ENCODE results near the gene MINK1. TPM values are rescaled to one million over a fixed set of nuclear protein-coding genes. Genes with fewer than 3 reads are reported as not detected.
A peak's percentile ranks its signal among the peaks of the same experiment; 100 is the strongest.

Gene MINK1
- total RNA-seq, 1 donor from 2014 or later: 63.2 TPM

DNA sequence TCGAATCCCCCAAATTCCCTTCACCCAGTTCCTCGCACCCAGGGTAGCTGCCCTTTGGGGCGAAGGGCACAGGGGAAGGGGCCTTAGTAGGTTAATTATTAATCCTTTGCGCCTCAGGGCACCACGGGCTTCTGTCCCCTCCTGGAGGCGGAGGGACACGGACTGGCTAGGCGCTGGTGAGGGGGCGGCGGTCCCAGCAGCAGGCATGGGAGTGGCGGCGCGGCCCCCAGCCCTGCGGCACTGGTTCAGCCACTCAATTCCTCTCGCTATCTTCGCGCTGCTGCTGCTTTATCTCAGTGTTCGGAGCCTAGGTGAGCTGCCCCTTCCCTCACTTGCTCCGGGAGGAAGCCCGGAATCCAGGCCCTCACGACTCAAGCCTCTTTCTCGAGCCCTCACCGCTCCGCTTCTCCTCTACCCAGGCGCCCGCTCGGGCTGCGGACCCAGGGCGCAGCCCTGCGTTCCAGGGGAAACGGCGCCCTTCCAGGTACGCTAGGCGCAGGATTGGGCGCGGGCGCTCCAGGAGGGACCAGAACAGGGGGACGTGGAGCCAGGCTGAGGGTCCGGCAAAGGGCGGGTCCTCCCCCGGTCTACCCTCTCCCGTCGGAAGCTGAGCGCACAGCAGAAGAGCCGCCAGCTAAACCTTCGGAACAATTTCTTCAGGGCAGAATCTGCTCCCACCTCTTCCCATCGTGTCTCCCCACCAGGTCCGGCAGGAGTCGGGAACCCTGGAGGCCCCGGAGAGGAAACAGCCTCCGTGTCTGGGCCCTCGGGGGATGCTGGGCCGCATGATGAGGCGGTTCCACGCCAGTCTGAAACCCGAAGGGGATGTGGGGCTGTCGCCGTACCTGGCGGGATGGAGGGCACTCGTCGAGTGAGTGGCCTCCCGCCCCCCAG is 44.1 kb upstream of the MINK1 start, which contains the start of gene GLTPD2:
TSS of gene GLTPD2 (plus strand) at position 158 of the 894 bp plus-strand sequence. CDS start at position 206, 48 bp downstream.
- Histone ChIP-seq H3K4me2 (ENCODE audit: low read length) (peak within 1 kb of the TSS; percentile 89), H4K20me1 (ENCODE audit: insufficient read depth, low read length) (no peaks in the 10 kb centered on the region), H3K4me3 (ENCODE audit: insufficient read depth, low read depth, low read length) (peak within 1 kb of the TSS; percentile 60), H3K27ac (ENCODE audit: low read depth, low read length) (no peak within 1 kb of the TSS), H3K9ac (ENCODE audit: low read length) (peak within 1 kb of the TSS; percentile 78), H3K79me2 (ENCODE audit: insufficient read depth, low read length) (no peaks in the 10 kb centered on the region), H3K27me3 (ENCODE audit: insufficient read depth, low read length) (peaks cover 26% of the 10 kb centered on the region), H3K36me3 (ENCODE audit: insufficient read depth, low read length) (no peaks in the 10 kb centered on the region), H2AFZ (ENCODE audit: low read depth, low read length) (peak within 1 kb of the TSS; percentile 86), H3K9me3 (ENCODE audit: insufficient read depth, low read depth, low read length) (no peaks in the 10 kb centered on the region), H3K4me1 (ENCODE audit: insufficient read depth, low read length) (peaks cover 23% of the 10 kb centered on the region)
- FAIRE-seq (no peak), DNase-seq (ENCODE audit: low read depth) (no peak)
- Mint-ChIP-seq H3K4me3 (ENCODE audit: unreplicated experiment) (peak within 1 kb of the TSS; percentile 81), H3K36me3 (ENCODE audit: low read depth, unreplicated experiment) (no peaks in the 10 kb centered on the region), H3K9me3 (ENCODE audit: unreplicated experiment) (peaks cover 2% of the 10 kb centered on the region), H3K4me1 (ENCODE audit: low read depth, unreplicated experiment) (no peaks in the 10 kb centered on the region), H3K27ac (ENCODE audit: unreplicated experiment) (no peak within 1 kb of the TSS), H3K27me3 (ENCODE audit: low read depth, unreplicated experiment) (peaks cover 5% of the 10 kb centered on the region)
- peak; percentile 71 for TF ChIP-seq EZH2 (IDR thresholded peaks at IDR 0.05; ENCODE audit: insufficient read depth, low read length)
- TF ChIP-seq, protein P1, sequence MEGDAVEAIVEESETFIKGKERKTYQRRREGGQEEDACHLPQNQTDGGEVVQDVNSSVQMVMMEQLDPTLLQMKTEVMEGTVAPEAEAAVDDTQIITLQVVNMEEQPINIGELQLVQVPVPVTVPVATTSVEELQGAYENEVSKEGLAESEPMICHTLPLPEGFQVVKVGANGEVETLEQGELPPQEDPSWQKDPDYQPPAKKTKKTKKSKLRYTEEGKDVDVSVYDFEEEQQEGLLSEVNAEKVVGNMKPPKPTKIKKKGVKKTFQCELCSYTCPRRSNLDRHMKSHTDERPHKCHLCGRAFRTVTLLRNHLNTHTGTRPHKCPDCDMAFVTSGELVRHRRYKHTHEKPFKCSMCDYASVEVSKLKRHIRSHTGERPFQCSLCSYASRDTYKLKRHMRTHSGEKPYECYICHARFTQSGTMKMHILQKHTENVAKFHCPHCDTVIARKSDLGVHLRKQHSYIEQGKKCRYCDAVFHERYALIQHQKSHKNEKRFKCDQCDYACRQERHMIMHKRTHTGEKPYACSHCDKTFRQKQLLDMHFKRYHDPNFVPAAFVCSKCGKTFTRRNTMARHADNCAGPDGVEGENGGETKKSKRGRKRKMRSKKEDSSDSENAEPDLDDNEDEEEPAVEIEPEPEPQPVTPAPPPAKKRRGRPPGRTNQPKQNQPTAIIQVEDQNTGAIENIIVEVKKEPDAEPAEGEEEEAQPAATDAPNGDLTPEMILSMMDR (IDR thresholded peaks at IDR 0.05; ENCODE audit: insufficient read depth, low read depth, low read length): no peak

DNA sequence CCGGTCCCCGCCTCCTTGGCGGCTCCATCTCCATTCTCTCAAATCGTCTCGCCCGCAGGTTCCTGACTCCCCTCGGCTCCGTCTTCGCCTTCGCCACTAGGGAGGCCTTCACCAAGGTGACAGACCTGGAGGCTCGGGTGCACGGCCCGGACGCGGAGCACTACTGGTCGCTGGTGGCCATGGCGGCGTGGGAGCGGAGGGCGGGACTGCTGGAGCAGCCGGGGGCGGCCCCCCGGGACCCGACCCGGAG is 43.5 kb upstream of the MINK1 start:
- H3K27me3 Mint-ChIP-seq (ENCODE audit: low read depth, unreplicated experiment): peaks cover 5% of the 10 kb centered on the region
- no peak for FAIRE-seq
- H3K9me3 ChIP-seq (ENCODE audit: insufficient read depth, low read depth, low read length): no peaks in the 10 kb centered on the region
- H3K4me1 ChIP-seq (ENCODE audit: insufficient read depth, low read length): peaks cover 23% of the 10 kb centered on the region
- DNase-seq (ENCODE audit: low read depth): no peak
- H3K9ac ChIP-seq (ENCODE audit: low read length): peak overlapping the region; percentile 78
- H3K79me2 ChIP-seq (ENCODE audit: insufficient read depth, low read length): no peaks in the 10 kb centered on the region
- peaks cover 21% of the 10 kb centered on the region for H3K27me3 ChIP-seq (ENCODE audit: insufficient read depth, low read length)
- H3K27ac Mint-ChIP-seq (ENCODE audit: unreplicated experiment): no peak overlapping the region
- peak overlapping the region; percentile 86 for H2AFZ ChIP-seq (ENCODE audit: low read depth, low read length)
- H3K27ac ChIP-seq (ENCODE audit: low read depth, low read length): no peak overlapping the region
- H3K4me3 ChIP-seq (ENCODE audit: insufficient read depth, low read depth, low read length): peak overlapping the region; percentile 60
- no peaks in the 10 kb centered on the region for H3K4me1 Mint-ChIP-seq (ENCODE audit: low read depth, unreplicated experiment)
- peak overlapping the region; percentile 89 for H3K4me2 ChIP-seq (ENCODE audit: low read length)
- no peaks in the 10 kb centered on the region for H3K36me3 ChIP-seq (ENCODE audit: insufficient read depth, low read length)
- H4K20me1 ChIP-seq (ENCODE audit: insufficient read depth, low read length): no peaks in the 10 kb centered on the region
- no peak for TF ChIP-seq EZH2 (IDR thresholded peaks at IDR 0.05; ENCODE audit: insufficient read depth, low read length)
- TF ChIP-seq, protein P1 (IDR thresholded peaks at IDR 0.05; ENCODE audit: insufficient read depth, low read depth, low read length): no peak
- H3K36me3 Mint-ChIP-seq (ENCODE audit: low read depth, unreplicated experiment): no peaks in the 10 kb centered on the region
- peaks cover 2% of the 10 kb centered on the region for H3K9me3 Mint-ChIP-seq (ENCODE audit: unreplicated experiment)
- H3K4me3 Mint-ChIP-seq (ENCODE audit: unreplicated experiment): peak overlapping the region; percentile 81
